ENCODE measurements around the gene DCUN1D4. TPM values are rescaled to one million over a fixed set of nuclear protein-coding genes. Genes with fewer than 3 reads are reported as not detected.

DCUN1D4 gene
- total RNA-seq, 1 experiment from 2014 or later = 34.3 TPM

DNA sequence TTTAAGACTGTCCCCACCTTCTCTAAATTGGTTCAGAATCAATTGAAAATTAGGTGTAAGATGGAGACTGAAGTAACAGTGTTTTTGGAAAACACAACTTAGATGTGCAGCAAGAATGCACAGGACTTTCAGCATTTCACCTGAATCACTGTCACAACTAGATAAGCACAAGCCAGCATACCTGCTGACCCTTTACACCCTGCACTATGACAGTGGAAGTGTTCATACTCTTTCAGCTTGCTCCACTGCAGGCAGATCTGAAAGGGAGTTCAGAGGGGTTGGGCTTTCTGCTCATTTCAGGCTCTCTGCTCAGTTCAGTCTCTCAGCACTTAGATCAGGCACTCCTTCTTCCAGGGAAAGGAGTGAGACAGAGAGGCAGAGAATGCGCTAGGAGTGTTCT is 22.8 kb downstream of the DCUN1D4 start:
- Mint-ChIP-seq H3K27ac (no peak overlapping the region), H3K4me1 (peaks cover 17% of the 10 kb centered on the region), H3K4me3 (no peak overlapping the region), H3K27me3 (ENCODE audit: low read depth) (no peaks in the 10 kb centered on the region), H3K36me3 (peaks cover 37% of the 10 kb centered on the region), H3K9me3 (no peaks in the 10 kb centered on the region)
- CTCF ChIA-PET = no interaction called here
- POLR2A ChIA-PET = no interaction called here
- DNase-seq (ENCODE audit: low spot score) = no peak
- no peak for ATAC-seq
- TF ChIP-seq ARID4B (CRISPR knock-in tag; IDR thresholded peaks at IDR 0.05; ENCODE audit: borderline replicate concordance) = no peak
- no peak for TF ChIP-seq CDX4 (CRISPR knock-in tag; IDR thresholded peaks at IDR 0.05; ENCODE audit: borderline replicate concordance)
- no peak for TF ChIP-seq RORB (CRISPR knock-in tag; IDR thresholded peaks at IDR 0.05)
- TF ChIP-seq ZNF263 (CRISPR knock-in tag; IDR thresholded peaks at IDR 0.05; ENCODE audit: low read depth) = no peak
- no peak for TF ChIP-seq JAZF1 (CRISPR knock-in tag; IDR thresholded peaks at IDR 0.05)
- no peak for TF ChIP-seq NFATC4 (CRISPR knock-in tag; IDR thresholded peaks at IDR 0.05)
- TF ChIP-seq TP53 (CRISPR knock-in tag; IDR thresholded peaks at IDR 0.05) = no peak
- no peak for TF ChIP-seq MAX (CRISPR knock-in tag; IDR thresholded peaks at IDR 0.05)
- no peak for TF ChIP-seq CREB1 (CRISPR knock-in tag; IDR thresholded peaks at IDR 0.05)

GRCh38 chr4:51866835-51867234 is 23.9 kb downstream of the DCUN1D4 start:
- Mint-ChIP-seq H3K36me3 (peaks cover 43% of the 10 kb centered on the region), H3K9me3 (no peaks in the 10 kb centered on the region), H3K27ac (no peak overlapping the region), H3K4me1 (peaks cover 6% of the 10 kb centered on the region), H3K27me3 (ENCODE audit: low read depth) (no peaks in the 10 kb centered on the region), H3K4me3 (no peak overlapping the region)
- CTCF ChIA-PET = no interaction called here
- no peak for TF ChIP-seq ZNF121 (CRISPR knock-in tag; IDR thresholded peaks at IDR 0.05)
- no peak for TF ChIP-seq NR2C2 (CRISPR knock-in tag; IDR thresholded peaks at IDR 0.05)
- TF ChIP-seq SMAD3 (CRISPR knock-in tag; IDR thresholded peaks at IDR 0.05; ENCODE audit: borderline replicate concordance) = no peak
- TF ChIP-seq FOXP4 (CRISPR knock-in tag; IDR thresholded peaks at IDR 0.05) = no peak
- TF ChIP-seq ZNF317 (CRISPR knock-in tag; IDR thresholded peaks at IDR 0.05; ENCODE audit: borderline replicate concordance, low read depth) = no peak
- TF ChIP-seq NFYB (CRISPR knock-in tag; conservative IDR thresholded peaks at IDR 0.05; ENCODE audit: low read depth) = no peak
- no peak for TF ChIP-seq JAZF1 (CRISPR knock-in tag; IDR thresholded peaks at IDR 0.05)
- no peak for TF ChIP-seq ZNF423 (CRISPR knock-in tag; IDR thresholded peaks at IDR 0.05)
- TF ChIP-seq FOXP1 (CRISPR knock-in tag; IDR thresholded peaks at IDR 0.05; ENCODE audit: borderline replicate concordance) = no peak
- no peak for TF ChIP-seq TP53 (CRISPR knock-in tag; IDR thresholded peaks at IDR 0.05)
- TF ChIP-seq ARID4B (CRISPR knock-in tag; IDR thresholded peaks at IDR 0.05; ENCODE audit: borderline replicate concordance) = no peak
- no peak for TF ChIP-seq MXD4 (CRISPR knock-in tag; IDR thresholded peaks at IDR 0.05; ENCODE audit: borderline replicate concordance)
- no peak for TF ChIP-seq CREB1 (CRISPR knock-in tag; IDR thresholded peaks at IDR 0.05)
- TF ChIP-seq CREM (CRISPR knock-in tag; IDR thresholded peaks at IDR 0.05) = no peak
- TF ChIP-seq MYBL2 (CRISPR knock-in tag; IDR thresholded peaks at IDR 0.05) = no peak
- TF ChIP-seq, protein P1, sequence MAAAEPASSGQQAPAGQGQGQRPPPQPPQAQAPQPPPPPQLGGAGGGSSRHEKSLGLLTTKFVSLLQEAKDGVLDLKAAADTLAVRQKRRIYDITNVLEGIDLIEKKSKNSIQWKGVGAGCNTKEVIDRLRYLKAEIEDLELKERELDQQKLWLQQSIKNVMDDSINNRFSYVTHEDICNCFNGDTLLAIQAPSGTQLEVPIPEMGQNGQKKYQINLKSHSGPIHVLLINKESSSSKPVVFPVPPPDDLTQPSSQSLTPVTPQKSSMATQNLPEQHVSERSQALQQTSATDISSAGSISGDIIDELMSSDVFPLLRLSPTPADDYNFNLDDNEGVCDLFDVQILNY (CRISPR knock-in tag; IDR thresholded peaks at IDR 0.05) = no peak
- DNase-seq (ENCODE audit: low spot score) (no peak), ATAC-seq (no peak)
- POLR2A ChIA-PET = no interaction called here

All from WTC11 (cell line).